HCT116 (cell line): ENCODE data around the gene C4BPA. TPM values are rescaled to one million over a fixed set of nuclear protein-coding genes. Genes with fewer than 3 reads are reported as not detected.

Experiments
- ATAC-seq: fragments of 200-7000 bp; cut with Tn5 transposase; 2 replicates; pipeline ENCODE4 v1.9.1; 2020; ENCODE audit warnings: mild to moderate bottlenecking, moderate library complexity
- BruUV-seq: library from RNA; stranded (reverse); fragments of 400-500 nt; replicated peaks from 2 replicates; lab custom pipeline; 2021; lab: Mats Ljungman, UMichigan
- CTCF ChIA-PET: fragments of 300-600 bp; sonication (Branson Sonifier 250); formaldehyde crosslinking; loops from one replicate; lab custom pipeline; 2021; ENCODE audit warnings: antibody characterized with exemption; lab: Charles Lee
- POLR2A ChIA-PET: fragments of 300-600, 350-600 bp; sonication (Branson Sonifier 250); formaldehyde crosslinking; loops from one replicate; lab custom pipeline; 2021; ENCODE audit warnings: antibody characterized with exemption; lab: Charles Lee
- RAD21 ChIA-PET, 2 experiments: fragments of 300-600 bp; sonication (Branson Sonifier 250); formaldehyde crosslinking; loops; one replicate each; lab custom pipeline; 2023; ENCODE audit warnings: low total read pairs in 2 of 2; ENCODE audit not compliant: uncharacterized antibody in 2 of 2, unreplicated experiment in 2 of 2, low non-redundant PET in 1 of 2; lab: Charles Lee
- DNase-seq: peaks from one replicate; pipeline ENCODE4 v3.0.0-alpha.2; 2010; ENCODE audit warnings: low read depth, low spot score
- H2AFZ ChIP-seq: fragments of 200-600 bp; shearing (Covaris generic), sonication (generic); 2 replicates; pipeline ENCODE4 v1.6.1; 2017; ENCODE audit warnings: low read depth, mixed run types, mixed read lengths, antibody characterized with exemption, low read length; ENCODE audit not compliant: poor library complexity, severe bottlenecking
- H3K27ac ChIP-seq: 2 replicates; pipeline ENCODE4 v1.5.1; 2012; ENCODE audit warnings: low read depth, low read length
- H3K27me3 ChIP-seq: fragments of 200-600 bp; sonication (generic); 2 replicates; pipeline ENCODE4 v1.6.1; 2016; ENCODE audit warnings: mixed run types, low read length, mixed read lengths; ENCODE audit not compliant: insufficient read depth
- H3K36me3 ChIP-seq, 2 experiments: fragments of 200-500 bp in 1 of 2; fragments of 200-600 bp in 1 of 2; sonication (Bioruptor generic) in 1 of 2; sonication (generic) in 1 of 2; 2 replicates each; pipeline versions ENCODE4 v1.5.1 to v1.6.1; 2014 to 2016; ENCODE audit warnings: low read length in 2 of 2, inconsistent platforms in 1 of 2, mixed read lengths in 1 of 2, mixed run types in 1 of 2; ENCODE audit not compliant: insufficient read depth in 2 of 2, control insufficient read depth in 1 of 2
- H3K4me1 ChIP-seq, 2 experiments: fragments of 200-600 bp in 1 of 2; sonication (generic) in 1 of 2; 2 replicates each; pipeline versions ENCODE4 v1.5.1 to v1.6.1; 2012 to 2017; ENCODE audit warnings: low read length in 2 of 2, inconsistent platforms in 1 of 2, mild to moderate bottlenecking in 1 of 2, mixed read lengths in 1 of 2, mixed run types in 1 of 2, moderate library complexity in 1 of 2; ENCODE audit not compliant: insufficient read depth in 2 of 2, control insufficient read depth in 1 of 2
- H3K4me2 ChIP-seq: fragments of 200-600 bp; sonication (generic); 2 replicates; pipeline ENCODE4 v1.6.1; 2017; ENCODE audit warnings: mixed run types, low read length, mixed read lengths
- H3K4me3 ChIP-seq, 2 experiments: fragments of 200-600 bp in 1 of 2; sonication (generic) in 1 of 2; replicated peaks in 1 of 2; 2 replicates each; pipeline ENCODE4 v1.5.1; 2011 to 2016; ENCODE audit warnings: low read length in 2 of 2, control low read depth in 1 of 2, low read depth in 1 of 2, mild to moderate bottlenecking in 1 of 2, mixed read lengths in 1 of 2, mixed run types in 1 of 2
- H3K79me2 ChIP-seq: fragments of 200-600 bp; sonication (generic); 2 replicates; pipeline ENCODE4 v1.6.1; 2017; ENCODE audit warnings: mild to moderate bottlenecking, mixed run types, low read length, moderate library complexity, mixed read lengths; ENCODE audit not compliant: insufficient read depth
- H3K9ac ChIP-seq: fragments of 200-600 bp; sonication (generic); 2 replicates; pipeline ENCODE4 v1.6.1; 2016; ENCODE audit warnings: low read length, mixed read lengths
- H3K9me2 ChIP-seq: fragments of 200-600 bp; sonication (generic), shearing (Covaris generic); 2 replicates; pipeline ENCODE4 v1.6.1; 2017; ENCODE audit warnings: mixed run types, mild to moderate bottlenecking, moderate library complexity; ENCODE audit not compliant: insufficient read depth
- H3K9me3 ChIP-seq, 2 experiments: fragments of 200-500 bp in 1 of 2; fragments of 200-600 bp in 1 of 2; sonication (Bioruptor generic) in 1 of 2; sonication (generic) in 1 of 2; 2 replicates each; pipeline ENCODE4 v1.6.1; 2014 to 2017; ENCODE audit warnings: low read length in 2 of 2, mixed read lengths in 2 of 2, inconsistent platforms in 1 of 2, low read depth in 1 of 2, mild to moderate bottlenecking in 1 of 2, mixed run types in 1 of 2, moderate library complexity in 1 of 2; ENCODE audit not compliant: control insufficient read depth in 1 of 2, insufficient read depth in 1 of 2
- H4K20me1 ChIP-seq: fragments of 200-600 bp; sonication (generic), shearing (Covaris generic); 2 replicates; pipeline ENCODE4 v1.6.1; 2017; ENCODE audit warnings: mixed run types, mild to moderate bottlenecking, moderate library complexity; ENCODE audit not compliant: insufficient read depth
- CEBPB ChIP-seq: IDR thresholded peaks from 2 replicates; pipeline ENCODE4 v1.6.1; 2012; ENCODE audit warnings: low read depth
- CTCF ChIP-seq, 3 experiments: fragments of 200-600 bp in 1 of 3; sonication (generic) in 1 of 3; IDR thresholded peaks in 2 of 3; conservative IDR thresholded peaks in 1 of 3; 2 replicates each; pipeline ENCODE4 v1.5.1; 2012 to 2017; ENCODE audit warnings: low read depth in 2 of 3, low read length in 2 of 3, antibody characterized with exemption in 1 of 3, borderline replicate concordance in 1 of 3, control low read depth in 1 of 3, mild to moderate bottlenecking in 1 of 3, mixed read lengths in 1 of 3, mixed run types in 1 of 3, moderate library complexity in 1 of 3; ENCODE audit not compliant: insufficient read depth in 1 of 3
- FOSL1 ChIP-seq: IDR thresholded peaks from 2 replicates; pipeline ENCODE4 v1.6.1; 2012; ENCODE audit warnings: low read depth
- POLR2AphosphoS5 ChIP-seq: IDR thresholded peaks from 2 replicates; pipeline ENCODE4 v1.6.1; 2011; ENCODE audit warnings: mild to moderate bottlenecking, low read depth, low read length, moderate library complexity
- RAD21 ChIP-seq: IDR thresholded peaks from 2 replicates; pipeline ENCODE4 v1.6.1; 2012; ENCODE audit warnings: low read depth, mild to moderate bottlenecking
- SIN3A ChIP-seq: IDR thresholded peaks from 2 replicates; pipeline ENCODE4 v1.6.1; 2012; ENCODE audit warnings: low read depth
- SP1 ChIP-seq: IDR thresholded peaks from 2 replicates; pipeline ENCODE4 v1.6.1; 2012; ENCODE audit warnings: low read depth
- TCF7L2 ChIP-seq: IDR thresholded peaks from 2 replicates; pipeline ENCODE4 v1.7.0; 2011; ENCODE audit warnings: borderline replicate concordance, inconsistent platforms; ENCODE audit not compliant: insufficient read depth, insufficient read length; ENCODE audit errors: extremely low read depth
- ZBTB33 ChIP-seq: IDR thresholded peaks from 2 replicates; pipeline ENCODE4 v1.6.1; 2011; ENCODE audit warnings: mild to moderate bottlenecking, low read length, moderate library complexity; ENCODE audit not compliant: insufficient replicate concordance; ENCODE audit errors: extremely low read depth
- ZFX ChIP-seq: fragments of 450-650 bp; IDR thresholded peaks from 2 replicates; pipeline ENCODE4 v1.6.1; 2017
- intact Hi-C: fragments of 100-400 bp; cut with micrococcal nuclease; formaldehyde crosslinking; loops from 2 replicates; pipeline ENCODE4 v1.10.0; 2022
- total RNA-seq: library from RNA; stranded (reverse); gene quantifications from one replicate; pipeline ENCODE4 v1.2.1, GENCODE V29; 2021; ENCODE audit not compliant: unreplicated experiment

The C4BPA gene
- total RNA-seq, 1 experiment from 2014 or later: 0.32 TPM

- no peaks in the 10 kb centered on the region for H3K36me3 ChIP-seq
Observed at GRCh38 chr1:207191061-207191460, 87.0 kb downstream of the C4BPA start.

More at GRCh38 chr1:207191061-207191460, 87.0 kb downstream of the C4BPA start:
- Histone ChIP-seq H3K27me3 (no peaks in the 10 kb centered on the region), H3K4me1 (no peaks in the 10 kb centered on the region), H4K20me1 (no peaks in the 10 kb centered on the region), H3K79me2 (no peaks in the 10 kb centered on the region)
- POLR2A ChIA-PET: no interaction called here
- TF ChIP-seq RAD21 (no peak), TCF7L2 (no peak), ZFX (no peak), CTCF (IDR thresholded peaks at IDR 0.05 in 2 of 3, conservative IDR thresholded peaks at IDR 0.05 in 1 of 3; ENCODE audit: borderline replicate concordance in 1 of 3, insufficient read depth in 1 of 3, low read depth in 2 of 3, low read length in 2 of 3) (no peak), SIN3A (no peak), CEBPB (no peak), POLR2AphosphoS5 (no peak), FOSL1 (no peak), SP1 (no peak), ZBTB33 (no peak)
- TF ChIP-seq, all 23 proteins: peak for 0
- ATAC-seq (no peak), DNase-seq (no peak)
- Histone ChIP-seq H3K4me3 (no peak overlapping the region), H3K9me3 (no peaks in the 10 kb centered on the region), H3K9ac (no peak overlapping the region), H3K4me2 (no peak overlapping the region), H3K27ac (no peak overlapping the region), H3K9me2 (no peaks in the 10 kb centered on the region), H2AFZ (no peak overlapping the region)
- RAD21 ChIA-PET: no interaction called here
- intact Hi-C loops: no loop called here
- BruUV-seq: no TSS peak
- CTCF ChIA-PET: no interaction called here
